ENCODE data around the gene HINT2.

DNA sequence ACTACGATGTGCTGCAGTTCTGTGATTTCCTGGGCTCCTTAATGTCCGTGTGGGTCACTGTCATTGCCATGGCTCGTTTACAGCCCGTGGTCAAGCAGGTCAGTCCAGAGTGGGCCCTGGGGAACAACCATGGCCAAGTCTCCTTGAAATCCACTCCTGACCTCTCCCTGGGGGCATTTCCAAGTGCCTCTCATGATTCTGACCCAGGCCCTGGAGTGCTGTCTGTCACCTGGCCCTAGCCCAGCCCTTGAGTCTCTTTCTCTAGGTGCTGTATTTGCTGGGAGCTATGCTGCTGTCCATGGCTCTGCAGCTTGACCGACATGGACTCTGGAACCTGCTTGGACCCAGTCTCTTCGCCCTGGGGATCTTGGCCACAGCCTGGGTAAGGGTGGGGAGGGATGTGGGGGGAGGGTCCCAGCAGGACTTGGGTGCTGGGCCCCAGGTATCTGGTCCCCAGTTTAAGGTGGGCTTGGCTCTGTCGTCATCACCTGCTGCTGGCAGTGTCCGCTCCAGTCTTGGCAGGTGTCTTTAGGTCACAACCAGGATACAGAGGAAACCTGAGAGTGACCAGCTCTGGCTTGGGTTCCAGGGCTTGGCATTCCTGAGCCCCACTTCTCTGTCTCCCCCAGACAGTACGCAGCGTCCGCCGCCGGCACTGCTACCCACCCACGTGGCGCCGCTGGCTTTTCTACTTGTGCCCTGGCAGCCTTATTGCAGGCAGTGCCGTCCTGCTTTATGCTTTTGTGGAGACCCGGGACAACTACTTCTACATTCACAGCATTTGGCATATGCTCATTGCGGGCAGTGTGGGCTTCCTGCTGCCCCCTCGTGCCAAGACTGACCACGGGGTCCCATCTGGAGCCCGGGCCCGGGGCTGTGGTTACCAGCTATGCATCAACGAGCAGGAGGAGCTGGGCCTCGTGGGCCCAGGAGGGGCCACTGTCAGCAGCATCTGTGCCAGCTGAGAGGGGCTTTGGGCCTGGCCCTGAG lies 38.3 kb upstream of the HINT2 start:
- TF ChIP-seq, protein P1, sequence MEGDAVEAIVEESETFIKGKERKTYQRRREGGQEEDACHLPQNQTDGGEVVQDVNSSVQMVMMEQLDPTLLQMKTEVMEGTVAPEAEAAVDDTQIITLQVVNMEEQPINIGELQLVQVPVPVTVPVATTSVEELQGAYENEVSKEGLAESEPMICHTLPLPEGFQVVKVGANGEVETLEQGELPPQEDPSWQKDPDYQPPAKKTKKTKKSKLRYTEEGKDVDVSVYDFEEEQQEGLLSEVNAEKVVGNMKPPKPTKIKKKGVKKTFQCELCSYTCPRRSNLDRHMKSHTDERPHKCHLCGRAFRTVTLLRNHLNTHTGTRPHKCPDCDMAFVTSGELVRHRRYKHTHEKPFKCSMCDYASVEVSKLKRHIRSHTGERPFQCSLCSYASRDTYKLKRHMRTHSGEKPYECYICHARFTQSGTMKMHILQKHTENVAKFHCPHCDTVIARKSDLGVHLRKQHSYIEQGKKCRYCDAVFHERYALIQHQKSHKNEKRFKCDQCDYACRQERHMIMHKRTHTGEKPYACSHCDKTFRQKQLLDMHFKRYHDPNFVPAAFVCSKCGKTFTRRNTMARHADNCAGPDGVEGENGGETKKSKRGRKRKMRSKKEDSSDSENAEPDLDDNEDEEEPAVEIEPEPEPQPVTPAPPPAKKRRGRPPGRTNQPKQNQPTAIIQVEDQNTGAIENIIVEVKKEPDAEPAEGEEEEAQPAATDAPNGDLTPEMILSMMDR (IDR thresholded peaks at IDR 0.05) = no peak
- TF ChIP-seq POLR2A (IDR thresholded peaks at IDR 0.05) = no peak

All from body of pancreas (tissue), 4 donors.